Caco-2 (cell line): Measurements from ENCODE around the gene AHCYL2. TPM values are rescaled to one million over a fixed set of nuclear protein-coding genes. Genes with fewer than 3 reads are reported as not detected.
"Not testable (repeated sequence)": the region's sequence is repeated elsewhere in the genome, so short reads cannot be mapped to it uniquely, and the experiment has no call there.

Source experiments
- BruUV-seq: library from RNA; stranded (reverse); fragments of 400-500 nt; replicated peaks from 2 replicates; lab custom pipeline; 2021; lab: Mats Ljungman, UMichigan
- CTCF ChIA-PET: fragments of 300-600 bp; sonication (Branson Sonifier 250); formaldehyde crosslinking; loops from one replicate; lab custom pipeline; 2022; ENCODE audit warnings: antibody characterized with exemption; lab: Charles Lee
- POLR2A ChIA-PET: fragments of 300-600 bp; sonication (Branson Sonifier 250); formaldehyde crosslinking; loops from one replicate; lab custom pipeline; 2022; ENCODE audit warnings: antibody characterized with exemption; lab: Charles Lee
- DNase-seq, 2 experiments: peaks; one replicate each; pipeline versions ENCODE4 v3.0.0 to v3.0.0-alpha.2; 2020 to 2022
- H3K27me3 ChIP-seq: replicated peaks from 2 replicates; pipeline ENCODE4 v1.6.0; 2011; ENCODE audit warnings: low read length; ENCODE audit not compliant: control insufficient read depth, insufficient read depth
- H3K36me3 ChIP-seq: 2 replicates; pipeline ENCODE4 v1.5.1; 2011; ENCODE audit warnings: low read length; ENCODE audit not compliant: control insufficient read depth, insufficient read depth
- H3K4me1 ChIP-seq: fragments of 250-450 bp; sonication (Bioruptor Pico); 2 replicates; pipeline ENCODE4 v1.5.1; 2020; ENCODE audit warnings: mild to moderate bottlenecking
- H3K4me3 ChIP-seq: 2 replicates; pipeline ENCODE4 v1.5.1; 2011; ENCODE audit warnings: low read depth, mild to moderate bottlenecking, control low read depth, low read length
- H3K9me3 ChIP-seq: fragments of 250-450 bp; sonication (Bioruptor Pico); 2 replicates; pipeline ENCODE4 v1.5.1; 2020; ENCODE audit warnings: mild to moderate bottlenecking, moderate library complexity
- H3K27ac Mint-ChIP-seq: one replicate; pipeline ENCODE4 v1.8.0; 2022; ENCODE audit warnings: mixed read lengths; ENCODE audit not compliant: unreplicated experiment
- H3K27me3 Mint-ChIP-seq: one replicate; pipeline ENCODE4 v1.8.0; 2022; ENCODE audit warnings: mixed read lengths; ENCODE audit not compliant: insufficient read depth, unreplicated experiment
- H3K36me3 Mint-ChIP-seq: one replicate; pipeline ENCODE4 v1.8.0; 2022; ENCODE audit warnings: mild to moderate bottlenecking, mixed read lengths; ENCODE audit not compliant: insufficient read depth, unreplicated experiment
- H3K4me1 Mint-ChIP-seq: one replicate; pipeline ENCODE4 v1.8.0; 2022; ENCODE audit warnings: low read depth, mixed read lengths; ENCODE audit not compliant: unreplicated experiment
- H3K4me3 Mint-ChIP-seq: one replicate; pipeline ENCODE4 v1.8.0; 2022; ENCODE audit warnings: mild to moderate bottlenecking, moderate library complexity, mixed read lengths; ENCODE audit not compliant: unreplicated experiment
- H3K9me3 Mint-ChIP-seq: one replicate; pipeline ENCODE4 v1.8.0; 2022; ENCODE audit warnings: mixed read lengths; ENCODE audit not compliant: unreplicated experiment
- intact Hi-C: fragments of 100-400 bp; cut with micrococcal nuclease; formaldehyde crosslinking; loops from one replicate; pipeline ENCODE4 v1.10.0; 2022; ENCODE audit not compliant: unreplicated experiment
- total RNA-seq: library from RNA; stranded (reverse); gene quantifications from 2 replicates; pipeline ENCODE4 v1.2.3, GENCODE V29; 2022
- TF ChIP-seq, protein P1 (sequence below), 2 experiments: fragments of 200-600 bp in 1 of 2; IDR thresholded peaks; 1 replicate in 1 of 2; 2 replicates in 1 of 2; pipeline versions ENCODE4 v1.5.1 to v1.8.0; 2011 to 2022; ENCODE audit warnings: antibody characterized with exemption in 1 of 2, control low read depth in 1 of 2, inconsistent platforms in 1 of 2, low read depth in 1 of 2, low read length in 1 of 2, mild to moderate bottlenecking in 1 of 2, moderate library complexity in 1 of 2; ENCODE audit not compliant: insufficient read depth in 1 of 2, severe bottlenecking in 1 of 2, unreplicated experiment in 1 of 2

The AHCYL2 gene
- total RNA-seq, 1 experiment from 2014 or later = 15.8 TPM

DNA sequence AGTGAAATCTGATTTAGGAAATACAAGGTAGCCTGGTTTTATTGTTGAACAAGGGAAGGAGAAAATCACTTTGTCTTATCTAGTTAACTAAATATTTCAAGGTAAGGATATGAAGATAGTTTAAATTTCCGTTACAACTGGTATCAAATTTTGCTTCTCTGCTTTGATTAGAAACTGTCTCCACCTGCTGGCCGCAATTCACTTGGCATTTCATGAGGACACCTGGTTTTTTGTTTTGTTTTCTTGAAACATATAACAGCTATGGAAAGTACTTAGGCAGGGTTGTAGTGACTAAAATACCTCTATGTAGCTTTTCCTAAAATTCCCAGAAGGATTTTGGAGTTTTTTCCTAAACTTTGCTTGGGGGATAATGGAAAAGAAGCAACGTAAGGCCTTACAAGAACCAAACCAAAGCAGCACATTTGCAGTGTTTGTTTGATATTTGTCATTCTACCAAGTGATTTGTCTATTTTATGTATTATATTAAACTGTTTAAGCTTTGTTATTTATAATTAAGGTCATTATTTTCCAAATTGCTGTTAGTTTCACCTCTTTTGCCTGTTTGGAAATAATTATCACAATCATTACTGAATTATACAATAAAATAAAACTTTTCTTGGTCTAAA lies 73.6 kb downstream of the AHCYL2 start:
- BruUV-seq = no TSS peak
- peak in 1 of 2 experiments; percentile 38 for DNase-seq

DNA sequence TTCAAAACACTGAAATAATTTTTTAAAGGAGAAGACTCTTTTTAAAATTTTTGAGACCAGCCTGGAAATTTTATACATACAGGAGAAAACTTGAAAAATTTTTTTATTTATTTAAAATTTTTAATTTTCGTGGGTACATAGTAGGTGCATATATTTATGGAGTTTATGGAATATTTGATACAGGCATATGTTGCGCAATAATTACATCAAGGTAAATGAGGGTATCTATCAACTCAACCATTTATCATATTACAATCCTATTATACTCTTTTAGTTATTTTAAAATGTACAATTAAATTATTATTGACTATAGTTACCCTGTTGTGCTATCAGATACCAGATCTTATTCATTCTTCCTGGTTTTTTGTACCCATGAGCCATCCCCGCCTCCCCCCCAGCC lies 75.1 kb downstream of the AHCYL2 start:
- H3K9me3 Mint-ChIP-seq = peaks cover 21% of the 10 kb centered on the region
- intact Hi-C loops = no loop called here
- no peak overlapping the region for H3K27ac Mint-ChIP-seq

More for the DNA sequence above, 73.6 kb downstream of the AHCYL2 start:
- Mint-ChIP-seq H3K9me3 (peaks cover 15% of the 10 kb centered on the region), H3K27me3 (no peaks in the 10 kb centered on the region), H3K4me3 (no peak overlapping the region), H3K36me3 (no peaks in the 10 kb centered on the region), H3K27ac (no peak overlapping the region), H3K4me1 (no peaks in the 10 kb centered on the region)
- TF ChIP-seq, protein P1, sequence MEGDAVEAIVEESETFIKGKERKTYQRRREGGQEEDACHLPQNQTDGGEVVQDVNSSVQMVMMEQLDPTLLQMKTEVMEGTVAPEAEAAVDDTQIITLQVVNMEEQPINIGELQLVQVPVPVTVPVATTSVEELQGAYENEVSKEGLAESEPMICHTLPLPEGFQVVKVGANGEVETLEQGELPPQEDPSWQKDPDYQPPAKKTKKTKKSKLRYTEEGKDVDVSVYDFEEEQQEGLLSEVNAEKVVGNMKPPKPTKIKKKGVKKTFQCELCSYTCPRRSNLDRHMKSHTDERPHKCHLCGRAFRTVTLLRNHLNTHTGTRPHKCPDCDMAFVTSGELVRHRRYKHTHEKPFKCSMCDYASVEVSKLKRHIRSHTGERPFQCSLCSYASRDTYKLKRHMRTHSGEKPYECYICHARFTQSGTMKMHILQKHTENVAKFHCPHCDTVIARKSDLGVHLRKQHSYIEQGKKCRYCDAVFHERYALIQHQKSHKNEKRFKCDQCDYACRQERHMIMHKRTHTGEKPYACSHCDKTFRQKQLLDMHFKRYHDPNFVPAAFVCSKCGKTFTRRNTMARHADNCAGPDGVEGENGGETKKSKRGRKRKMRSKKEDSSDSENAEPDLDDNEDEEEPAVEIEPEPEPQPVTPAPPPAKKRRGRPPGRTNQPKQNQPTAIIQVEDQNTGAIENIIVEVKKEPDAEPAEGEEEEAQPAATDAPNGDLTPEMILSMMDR (IDR thresholded peaks at IDR 0.05; ENCODE audit: insufficient read depth in 1 of 2, low read depth in 1 of 2, low read length in 1 of 2, severe bottlenecking in 1 of 2, unreplicated experiment in 1 of 2) = peak; percentile 73 to 82
- Histone ChIP-seq H3K36me3 (no peaks in the 10 kb centered on the region), H3K4me1 (no peaks in the 10 kb centered on the region), H3K9me3 (no peaks in the 10 kb centered on the region), H3K27me3 (no peaks in the 10 kb centered on the region), H3K4me3 (no peak overlapping the region)
- CTCF ChIA-PET = interaction anchor here (0.6 to 1.0 kb wide), 3 partner anchors 78 to 398 kb away, joined by 4 to 12 read pairs (median 5); no protein-coding TSS in a partner anchor
- intact Hi-C loops = loop anchor here (1.0 kb wide), 1 partner anchor 80 kb away; no protein-coding TSS in a partner anchor
- POLR2A ChIA-PET = no interaction called here

DNA sequence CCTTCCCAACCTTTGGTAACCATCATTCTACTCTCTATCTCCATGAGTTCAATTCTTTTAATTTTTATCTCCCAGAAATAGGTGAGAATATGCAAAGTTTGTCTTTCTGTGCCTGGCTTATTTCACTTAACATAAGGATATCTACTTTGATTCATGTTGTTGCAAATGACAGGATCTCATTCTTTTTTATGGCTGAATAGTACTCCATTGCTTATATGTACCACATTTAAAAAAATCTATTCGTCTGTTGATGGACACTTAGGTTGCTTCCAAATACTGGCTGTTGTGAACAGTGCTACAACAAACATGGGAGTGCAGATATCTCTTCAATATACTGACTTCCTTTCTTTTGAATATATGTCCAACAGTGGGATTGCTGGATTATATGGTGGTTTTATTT lies 75.5 kb downstream of the AHCYL2 start:
- H3K4me3 Mint-ChIP-seq, H3K36me3 ChIP-seq, H3K4me1 ChIP-seq, POLR2A ChIA-PET, DNase-seq, H3K27me3 ChIP-seq, H3K27me3 Mint-ChIP-seq, H3K4me1 Mint-ChIP-seq, intact Hi-C loops, H3K27ac Mint-ChIP-seq, H3K4me3 ChIP-seq, BruUV-seq, CTCF ChIA-PET, H3K9me3 ChIP-seq, H3K36me3 Mint-ChIP-seq: not testable (repeated sequence)
- peaks cover 21% of the 10 kb centered on the region for H3K9me3 Mint-ChIP-seq

More for the DNA sequence above, 75.1 kb downstream of the AHCYL2 start:
- BruUV-seq = no TSS peak
- TF ChIP-seq, protein P1 (IDR thresholded peaks at IDR 0.05; ENCODE audit: insufficient read depth in 1 of 2, low read depth in 1 of 2, low read length in 1 of 2, severe bottlenecking in 1 of 2, unreplicated experiment in 1 of 2) = no peak
- no peaks in the 10 kb centered on the region for H3K27me3 ChIP-seq
- DNase-seq = no peak
- no peaks in the 10 kb centered on the region for H3K36me3 ChIP-seq
- H3K4me1 ChIP-seq = no peaks in the 10 kb centered on the region
- Mint-ChIP-seq H3K4me1 (no peaks in the 10 kb centered on the region), H3K4me3 (no peak overlapping the region), H3K27me3 (no peaks in the 10 kb centered on the region), H3K36me3 (no peaks in the 10 kb centered on the region)
- H3K9me3 ChIP-seq = no peaks in the 10 kb centered on the region
- CTCF ChIA-PET = interaction anchor here (0.6 kb wide), 1 partner anchor 43 kb away, joined by 3 read pairs; no protein-coding TSS in a partner anchor
- H3K4me3 ChIP-seq = no peak overlapping the region
- POLR2A ChIA-PET = no interaction called here
